Gastrocnemius medialis (tissue), 4 donors: ENCODE results near the gene TOP3A. TPM values are rescaled to one million over a fixed set of nuclear protein-coding genes. Genes with fewer than 3 reads are reported as not detected.

Experiments used
- ATAC-seq, 2 donors: fragments of 150-250 bp; one replicate each; pipeline ENCODE4 v1.9.1; 2016
- DNase-seq, 2 donors: peaks; one replicate each; pipeline ENCODE4 v3.0.0-alpha.2; 2019
- H3K27ac ChIP-seq, 4 donors: fragments of 200-600 bp; sonication (generic); 1 replicate in 1 of 4; 2 replicates in 3 of 4; pipeline ENCODE4 v1.5.1; 2016 to 2018; ENCODE audit warnings: mild to moderate bottlenecking in 2 of 4, moderate library complexity in 1 of 4
- H3K27me3 ChIP-seq, 3 donors: fragments of 200-600 bp; sonication (generic) in 2 of 3; 1 replicate in 1 of 3; 2 replicates in 2 of 3; pipeline versions ENCODE4 v1.5.1 to v1.6.0; 2016 to 2019; ENCODE audit warnings: mild to moderate bottlenecking in 1 of 3, moderate library complexity in 1 of 3
- H3K36me3 ChIP-seq, 2 donors: fragments of 200-600 bp; sonication (generic) in 1 of 2; one replicate each; pipeline ENCODE4 v1.5.1; 2017 to 2018
- H3K4me1 ChIP-seq, 2 donors: fragments of 200-600 bp; sonication (generic) in 1 of 2; one replicate each; pipeline ENCODE4 v1.5.1; 2016 to 2017; ENCODE audit warnings: mild to moderate bottlenecking in 2 of 2
- H3K4me3 ChIP-seq, 4 donors: fragments of 200-600 bp; sonication (generic) in 3 of 4; 1 replicate in 1 of 4; 2 replicates in 3 of 4; pipeline ENCODE4 v1.5.1; 2016 to 2019; ENCODE audit warnings: mild to moderate bottlenecking in 2 of 4
- H3K9me3 ChIP-seq, 3 donors: fragments of 200-600 bp; sonication (generic) in 2 of 3; 1 replicate in 1 of 3; 2 replicates in 2 of 3; pipeline ENCODE4 v1.5.1; 2016 to 2019
- CTCF ChIP-seq, 5 experiments: fragments of 450-650 bp in 3 of 5; fragments of 200-600 bp in 2 of 5; sonication (generic) in 2 of 5; IDR thresholded peaks in 4 of 5; conservative IDR thresholded peaks in 1 of 5; 1 replicate in 4 of 5; 2 replicates in 1 of 5; pipeline ENCODE4 v1.5.1; 2016 to 2019; ENCODE audit warnings: antibody characterized with exemption in 5 of 5, mild to moderate bottlenecking in 3 of 5, moderate library complexity in 3 of 5
- POLR2A ChIP-seq, 2 donors: fragments of 450-650 bp; IDR thresholded peaks; one replicate each; pipeline ENCODE4 v1.6.1; 2017; ENCODE audit warnings: antibody characterized with exemption in 2 of 2, mild to moderate bottlenecking in 2 of 2, moderate library complexity in 2 of 2
- in situ Hi-C, 4 donors: fragments of 200-750 bp; cut with MboI; loops; one replicate each; pipeline versions ENCODE4 v1.15.0 to v1.8.0; 2017; ENCODE audit warnings: low sequenced_read_pairs in 4 of 4
- intact Hi-C: fragments of 100-400 bp; cut with DNase I; formaldehyde crosslinking; loops from one replicate; pipeline ENCODE4 v1.15.1; 2023; ENCODE audit warnings: low total_unique reads
- total RNA-seq, 4 donors: library from RNA; depleted of rRNA; stranded (reverse); fragments of >200 nt; gene quantifications; one replicate each; pipeline versions ENCODE4 v1.1.0 to v1.2.3, GENCODE V29; 2016

TOP3A gene
- total RNA-seq, 4 donors from 2014 or later: 17.7 to 62.4 (median 22.1) TPM

GRCh38 chr17:18260332-18261145 lies 54.3 kb downstream of the TOP3A start, which contains the start of gene MIEF2:
MIEF2 (plus strand) TSS chr17:18260662; CDS start chr17:18262721, 2,059 bp downstream.
- peak; percentile 66 to 75 for ATAC-seq
- TF ChIP-seq POLR2A (IDR thresholded peaks at IDR 0.05): peak; percentile 78 to 79
- TF ChIP-seq CTCF (IDR thresholded peaks at IDR 0.05 in 4 of 5, conservative IDR thresholded peaks at IDR 0.05 in 1 of 5): peak in 1 of 5 experiments; percentile 9
- intact Hi-C loops (loop anchor here (1.0 to 2.0 kb wide), 3 partner anchors 36 to 77 kb away; partner anchors contain the start of genes ALKBH5, LLGL1, SMCR8 and TOP3A), in situ Hi-C loops (loop anchor here in 1 of 4 donors (10.0 kb wide), 1 partner anchor 54 kb away; the partner anchor contains the start of genes SMCR8 and TOP3A)
- H3K36me3 ChIP-seq: peaks cover 0 to 40% of the 10 kb centered on the region in 2 donors
- H3K4me1 ChIP-seq: peaks cover 58 to 61% of the 10 kb centered on the region in 2 donors
- H3K27ac ChIP-seq: peak within 1 kb of the TSS; percentile 98 to 100 (median 99)
- H3K9me3 ChIP-seq: no peaks in the 10 kb centered on the region
- H3K27me3 ChIP-seq: no peaks in the 10 kb centered on the region
- DNase-seq: peak; percentile 96 to 97
- peak within 1 kb of the TSS; percentile 90 to 94 (median 90) for H3K4me3 ChIP-seq

- intact Hi-C loops (loop anchor here (2.0 kb wide), 2 partner anchors 35 to 55 kb away; partner anchors contain the start of genes LLGL1, SMCR8 and TOP3A), in situ Hi-C loops (loop anchor here in 1 of 4 donors (10.0 kb wide), 1 partner anchor 55 kb away; the partner anchor contains the start of genes SMCR8 and TOP3A)
- peaks cover 62% of the 10 kb centered on the region in 2 donors for H3K4me1 ChIP-seq
- H3K27ac ChIP-seq: peak overlapping the region; percentile 98 to 100 (median 99)
- H3K9me3 ChIP-seq: no peaks in the 10 kb centered on the region
- TF ChIP-seq CTCF (IDR thresholded peaks at IDR 0.05 in 4 of 5, conservative IDR thresholded peaks at IDR 0.05 in 1 of 5) (no peak), POLR2A (IDR thresholded peaks at IDR 0.05) (no peak)
- ATAC-seq (peak in 1 of 2 donors; percentile 1), DNase-seq (no peak)
- no peaks in the 10 kb centered on the region for H3K27me3 ChIP-seq
- peak overlapping the region; percentile 90 to 94 (median 90) for H3K4me3 ChIP-seq
- peaks cover 0 to 40% of the 10 kb centered on the region in 2 donors for H3K36me3 ChIP-seq
These were observed 55.0 kb downstream of the TOP3A start for GRCh38 chr17:18259621-18260331.

- ATAC-seq: peak; percentile 44 to 52
- Histone ChIP-seq H3K9me3 (no peaks in the 10 kb centered on the region), H3K4me3 (peak within 1 kb of the TSS; percentile 92 to 98 (median 94)), H3K27me3 (no peaks in the 10 kb centered on the region), H3K4me1 (peaks cover 59% of the 10 kb centered on the region in 2 donors), H3K36me3 (peaks cover 0 to 40% of the 10 kb centered on the region in 2 donors), H3K27ac (peak within 1 kb of the TSS; percentile 98 to 100 (median 99))
- intact Hi-C loops: no loop called here
- in situ Hi-C loops: no loop called here
- DNase-seq: peak in 1 of 2 donors; percentile 49
- TF ChIP-seq CTCF (IDR thresholded peaks at IDR 0.05 in 4 of 5, conservative IDR thresholded peaks at IDR 0.05 in 1 of 5) (peak in 1 of 5 experiments; percentile 16), POLR2A (IDR thresholded peaks at IDR 0.05) (peak; percentile 96 to 97)
These were observed 56.3 kb downstream of the TOP3A start, which contains the start of gene FLII for GRCh38 chr17:18258356-18259038. FLII (minus strand) TSS chr17:18258738; CDS start chr17:18258690, 48 bp downstream.

GRCh38 chr17:18257982-18258355 lies 56.8 kb downstream of the TOP3A start:
- Histone ChIP-seq H3K27me3 (no peaks in the 10 kb centered on the region), H3K36me3 (peaks cover 0 to 40% of the 10 kb centered on the region in 2 donors), H3K9me3 (no peaks in the 10 kb centered on the region), H3K4me1 (peaks cover 54 to 55% of the 10 kb centered on the region in 2 donors), H3K4me3 (peak overlapping the region; percentile 92 to 98 (median 94)), H3K27ac (peak overlapping the region; percentile 98 to 100 (median 99))
- ATAC-seq (peak; percentile 40 to 45), DNase-seq (peak; percentile 82 to 88)
- intact Hi-C loops: no loop called here
- TF ChIP-seq POLR2A (IDR thresholded peaks at IDR 0.05) (no peak), CTCF (IDR thresholded peaks at IDR 0.05 in 4 of 5, conservative IDR thresholded peaks at IDR 0.05 in 1 of 5) (no peak)
- in situ Hi-C loops: no loop called here
